Tibial nerve (tissue), 4 donors: ENCODE results near the gene CABLES1. TPM values are rescaled to one million over a fixed set of nuclear protein-coding genes. Genes with fewer than 3 reads are reported as not detected.

Experiments used
- DNase-seq, 2 donors: peaks; one replicate each; pipeline ENCODE4 v3.0.0-alpha.2; 2019; ENCODE audit warnings: low spot score in 2 of 2
- H3K27ac ChIP-seq, 4 donors: fragments of 200-600 bp; sonication (generic) in 3 of 4; one replicate each; pipeline ENCODE4 v1.5.1; 2017 to 2019; ENCODE audit warnings: mild to moderate bottlenecking in 1 of 4
- H3K27me3 ChIP-seq, 2 donors: fragments of 200-600 bp; sonication (generic) in 1 of 2; one replicate each; pipeline versions ENCODE4 v1.5.1 to v1.6.0; 2017 to 2019
- H3K36me3 ChIP-seq, 3 donors: fragments of 200-600 bp; sonication (generic); one replicate each; pipeline ENCODE4 v1.5.1; 2018 to 2019
- H3K4me1 ChIP-seq, 4 donors: fragments of 200-600 bp; sonication (generic) in 3 of 4; one replicate each; pipeline ENCODE4 v1.5.1; 2017 to 2019
- H3K4me3 ChIP-seq, 4 donors: fragments of 200-600 bp; sonication (generic) in 3 of 4; one replicate each; pipeline ENCODE4 v1.5.1; 2017 to 2019; ENCODE audit warnings: mild to moderate bottlenecking in 1 of 4, moderate library complexity in 1 of 4
- H3K9me3 ChIP-seq, 4 donors: fragments of 200-600 bp; sonication (generic) in 3 of 4; one replicate each; pipeline ENCODE4 v1.5.1; 2017 to 2019
- EP300 ChIP-seq, 2 donors: sonication (generic); formaldehyde crosslinking; IDR thresholded peaks; one replicate each; pipeline ENCODE4 v1.6.1; 2017; ENCODE audit warnings: antibody characterized with exemption in 2 of 2, mild to moderate bottlenecking in 1 of 2
- POLR2A ChIP-seq, 2 donors: fragments of 450-650 bp; IDR thresholded peaks; one replicate each; pipeline ENCODE4 v1.6.1; 2017; ENCODE audit warnings: antibody characterized with exemption in 2 of 2, mild to moderate bottlenecking in 2 of 2, moderate library complexity in 2 of 2
- WGBS, 2 donors: methylation state at CpG; one replicate each; pipeline ENCODE4 v1.1.5; 2018; 5-methylcytosine and 5-hydroxymethylcytosine counted together
- total RNA-seq, 4 donors: library from RNA; depleted of rRNA; stranded (reverse); fragments of >200 nt; gene quantifications; one replicate each; pipeline ENCODE4 v1.1.0, GENCODE V29; 2016
- TF ChIP-seq, protein P1 (sequence below), 5 experiments: fragments of 200-600 bp in 3 of 5; fragments of 450-650 bp in 2 of 5; sonication (generic) in 3 of 5; IDR thresholded peaks; one replicate each; pipeline ENCODE4 v1.5.1; 2016 to 2019; ENCODE audit warnings: antibody characterized with exemption in 5 of 5, mild to moderate bottlenecking in 3 of 5, moderate library complexity in 2 of 5

The CABLES1 gene
- total RNA-seq, 4 donors from 2014 or later, result 17.3 to 32.1 (median 21.2) TPM

DNA sequence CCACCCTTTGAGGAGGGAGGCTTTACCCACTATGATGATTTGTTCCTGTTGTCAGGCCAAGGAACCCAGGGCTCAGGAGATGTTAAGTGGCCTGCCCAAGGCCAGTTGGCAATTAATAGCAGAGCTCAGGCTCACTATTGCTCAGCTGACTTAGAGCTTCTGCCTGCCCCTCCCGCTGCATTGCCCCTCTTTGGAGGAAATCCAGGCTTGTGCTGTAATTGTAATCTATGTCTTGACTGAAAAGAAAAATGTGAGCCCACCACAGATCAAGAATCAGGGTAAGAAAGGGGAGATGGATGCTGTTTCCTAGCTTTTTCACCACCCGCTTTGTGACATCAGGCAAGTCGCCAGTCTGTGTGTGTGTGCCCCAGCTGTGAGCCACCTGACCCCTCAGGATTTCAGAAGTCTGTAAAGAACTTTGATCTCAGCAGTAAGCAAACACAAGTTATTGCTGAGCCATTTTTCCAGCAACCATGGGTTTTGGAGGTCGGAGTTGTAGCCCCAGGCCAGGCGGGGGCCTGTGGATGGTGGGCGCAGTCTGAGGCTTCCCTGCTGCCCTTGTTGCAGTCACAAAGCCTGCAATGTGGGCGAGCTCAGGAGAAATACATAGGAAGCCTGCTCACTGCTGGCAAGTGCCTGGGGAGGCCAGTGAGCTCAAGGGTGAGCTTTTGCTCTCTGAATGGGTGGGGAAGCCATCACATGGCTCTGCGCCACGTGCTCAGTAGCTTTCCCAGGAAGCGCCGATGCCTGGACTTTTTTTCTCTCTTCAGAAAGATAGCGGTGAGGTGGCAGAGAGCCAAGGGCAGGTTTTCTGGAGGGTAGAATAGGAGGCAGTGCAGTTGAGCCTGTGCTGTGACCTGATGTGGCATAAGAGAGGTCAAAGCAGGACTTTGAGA, 6.1 kb downstream of the CABLES1 start:
- DNase-seq, result peak in 1 of 2 donors; percentile 42
- Histone ChIP-seq H3K27me3 (no peaks in the 10 kb centered on the region), H3K9me3 (no peaks in the 10 kb centered on the region), H3K4me3 (no peak overlapping the region), H3K27ac (peak overlapping the region in 3 of 4 donors; percentile 64 to 87 (median 86)), H3K4me1 (peaks cover 0 to 71% (median 37%) of the 10 kb centered on the region in 4 donors), H3K36me3 (no peaks in the 10 kb centered on the region)
- whole genome bisulfite sequencing, 2 donors, result 59 to 69% methylated on average over 12 of the region's 12 CpGs
- TF ChIP-seq, protein P1, sequence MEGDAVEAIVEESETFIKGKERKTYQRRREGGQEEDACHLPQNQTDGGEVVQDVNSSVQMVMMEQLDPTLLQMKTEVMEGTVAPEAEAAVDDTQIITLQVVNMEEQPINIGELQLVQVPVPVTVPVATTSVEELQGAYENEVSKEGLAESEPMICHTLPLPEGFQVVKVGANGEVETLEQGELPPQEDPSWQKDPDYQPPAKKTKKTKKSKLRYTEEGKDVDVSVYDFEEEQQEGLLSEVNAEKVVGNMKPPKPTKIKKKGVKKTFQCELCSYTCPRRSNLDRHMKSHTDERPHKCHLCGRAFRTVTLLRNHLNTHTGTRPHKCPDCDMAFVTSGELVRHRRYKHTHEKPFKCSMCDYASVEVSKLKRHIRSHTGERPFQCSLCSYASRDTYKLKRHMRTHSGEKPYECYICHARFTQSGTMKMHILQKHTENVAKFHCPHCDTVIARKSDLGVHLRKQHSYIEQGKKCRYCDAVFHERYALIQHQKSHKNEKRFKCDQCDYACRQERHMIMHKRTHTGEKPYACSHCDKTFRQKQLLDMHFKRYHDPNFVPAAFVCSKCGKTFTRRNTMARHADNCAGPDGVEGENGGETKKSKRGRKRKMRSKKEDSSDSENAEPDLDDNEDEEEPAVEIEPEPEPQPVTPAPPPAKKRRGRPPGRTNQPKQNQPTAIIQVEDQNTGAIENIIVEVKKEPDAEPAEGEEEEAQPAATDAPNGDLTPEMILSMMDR (IDR thresholded peaks at IDR 0.05), result no peak
- TF ChIP-seq POLR2A (IDR thresholded peaks at IDR 0.05) (no peak), EP300 (IDR thresholded peaks at IDR 0.05) (no peak)

- TF ChIP-seq, protein P1 (IDR thresholded peaks at IDR 0.05), result no peak
- TF ChIP-seq EP300 (IDR thresholded peaks at IDR 0.05) (no peak), POLR2A (IDR thresholded peaks at IDR 0.05) (no peak)
- no peak for DNase-seq
- WGBS, 2 donors, result 73 to 84% methylated on average over 6 of the region's 6 CpGs
- Histone ChIP-seq H3K27ac (peak overlapping the region; percentile 64 to 87 (median 76)), H3K36me3 (no peaks in the 10 kb centered on the region), H3K4me3 (no peak overlapping the region), H3K27me3 (no peaks in the 10 kb centered on the region), H3K9me3 (no peaks in the 10 kb centered on the region), H3K4me1 (peaks cover 0 to 69% (median 37%) of the 10 kb centered on the region in 4 donors)
These were observed 7.1 kb downstream of the CABLES1 start for GRCh38 chr18:23142251-23142929.

DNA sequence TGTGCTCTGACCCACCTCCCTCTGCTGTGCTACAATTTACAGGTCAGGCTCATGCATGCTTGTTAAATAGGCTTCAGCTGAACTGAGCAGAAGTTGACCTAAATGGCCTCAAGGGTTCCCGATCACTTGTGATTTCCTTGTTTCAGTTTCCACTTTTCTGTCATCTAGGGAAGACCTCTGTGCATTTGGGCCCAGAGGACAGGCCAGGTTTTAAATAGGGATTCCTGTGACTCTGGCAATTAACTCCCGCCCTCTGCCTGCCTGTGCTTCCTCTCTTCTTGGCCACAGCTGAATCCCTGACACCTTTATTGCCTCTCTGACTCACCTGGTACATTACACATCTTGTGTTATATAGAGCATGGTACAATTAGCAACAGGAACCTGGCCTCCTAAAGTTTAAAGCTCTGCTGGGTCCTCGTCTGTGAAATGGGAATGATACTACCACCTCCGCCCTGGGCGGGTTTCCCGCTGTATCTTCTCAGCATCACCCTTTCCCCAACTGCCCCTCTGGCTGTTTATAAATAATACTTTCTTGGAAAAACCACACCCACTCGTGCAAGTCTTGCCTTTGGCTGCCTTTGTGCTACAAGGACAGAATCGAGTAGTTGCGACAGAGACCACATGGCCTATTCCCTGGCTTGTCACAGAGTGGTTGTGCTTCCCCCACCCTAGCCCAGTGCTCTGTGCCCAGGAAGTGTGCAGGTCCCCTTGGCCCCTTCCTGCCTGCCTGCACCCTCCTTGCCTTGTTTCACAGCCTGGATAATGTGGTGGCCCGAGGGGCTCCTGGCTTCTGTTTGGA, 7.9 kb downstream of the CABLES1 start:
- Histone ChIP-seq H3K27me3 (no peaks in the 10 kb centered on the region), H3K4me3 (no peak overlapping the region), H3K36me3 (no peaks in the 10 kb centered on the region), H3K9me3 (no peaks in the 10 kb centered on the region), H3K27ac (peak overlapping the region; percentile 64 to 87 (median 76)), H3K4me1 (peaks cover 0 to 64% (median 35%) of the 10 kb centered on the region in 4 donors)
- TF ChIP-seq, protein P1 (IDR thresholded peaks at IDR 0.05), result no peak
- peak; percentile 21 to 66 for TF ChIP-seq EP300 (IDR thresholded peaks at IDR 0.05)
- TF ChIP-seq POLR2A (IDR thresholded peaks at IDR 0.05), result no peak
- peak in 1 of 2 donors; percentile 59 for DNase-seq
- 56 to 62% methylated on average over 10 of the region's 10 CpGs for WGBS, 2 donors

DNA sequence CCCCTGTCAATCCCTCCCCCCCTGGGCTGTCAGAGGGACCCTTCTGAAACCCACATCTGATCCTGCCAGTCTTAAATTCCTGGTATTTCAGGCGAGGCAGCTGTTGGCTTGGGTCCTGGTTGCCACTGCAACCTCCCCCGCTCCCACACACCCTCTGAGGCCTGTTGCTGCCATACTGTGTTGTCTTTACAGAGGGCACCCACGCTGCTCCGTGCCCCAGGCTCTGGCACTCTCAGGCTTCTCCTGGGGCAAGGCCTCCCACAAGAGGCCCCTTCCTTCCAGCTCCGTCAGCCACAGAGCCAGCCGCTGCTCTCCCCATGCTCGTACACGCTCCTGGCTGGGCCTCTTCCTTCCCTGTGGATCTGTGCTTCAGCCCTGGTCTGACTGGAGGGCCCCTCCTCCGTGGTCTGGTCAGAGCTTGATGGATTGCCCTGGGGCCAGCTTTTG, 8.6 kb downstream of the CABLES1 start:
- 41 to 47% methylated on average over 7 to 9 of the region's 9 CpGs for WGBS, 2 donors

More for the DNA sequence above, 8.6 kb downstream of the CABLES1 start:
- Histone ChIP-seq H3K4me1 (peaks cover 0 to 58% (median 33%) of the 10 kb centered on the region in 4 donors), H3K27me3 (no peaks in the 10 kb centered on the region), H3K4me3 (no peak overlapping the region), H3K9me3 (no peaks in the 10 kb centered on the region), H3K36me3 (no peaks in the 10 kb centered on the region), H3K27ac (peak overlapping the region; percentile 64 to 87 (median 76))
- TF ChIP-seq, protein P1 (IDR thresholded peaks at IDR 0.05), result no peak
- TF ChIP-seq EP300 (IDR thresholded peaks at IDR 0.05) (no peak), POLR2A (IDR thresholded peaks at IDR 0.05) (no peak)
- no peak for DNase-seq
